IPS-NIHi11 (cell line): ENCODE results near the gene CTSL.

Experiments
- DNase-seq: peaks from one replicate; pipeline ENCODE4 v3.0.0; 2012; ENCODE audit warnings: mixed read lengths, low spot score

CTSL gene

DNA sequence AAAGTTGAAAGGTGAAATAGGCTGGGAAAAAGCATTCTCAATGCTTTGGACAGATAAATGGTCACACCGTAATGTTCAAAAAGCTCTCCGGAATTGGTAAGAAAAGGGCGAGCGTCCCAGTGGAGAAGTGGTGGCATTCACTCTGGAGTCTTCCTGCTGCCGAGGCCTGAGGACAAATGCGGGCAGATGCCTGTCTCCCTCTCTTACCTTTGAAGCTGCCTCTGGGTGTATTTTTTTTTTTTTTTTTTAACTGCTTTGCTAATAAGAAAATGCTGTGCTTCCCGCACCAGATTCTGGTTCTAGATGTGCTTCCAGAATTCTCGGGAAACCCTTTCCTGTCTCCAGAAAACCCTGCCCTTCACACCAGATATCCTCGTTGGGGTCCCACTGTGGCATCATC is 24.4 kb upstream of the CTSL start:
- DNase-seq, result no peak

DNA sequence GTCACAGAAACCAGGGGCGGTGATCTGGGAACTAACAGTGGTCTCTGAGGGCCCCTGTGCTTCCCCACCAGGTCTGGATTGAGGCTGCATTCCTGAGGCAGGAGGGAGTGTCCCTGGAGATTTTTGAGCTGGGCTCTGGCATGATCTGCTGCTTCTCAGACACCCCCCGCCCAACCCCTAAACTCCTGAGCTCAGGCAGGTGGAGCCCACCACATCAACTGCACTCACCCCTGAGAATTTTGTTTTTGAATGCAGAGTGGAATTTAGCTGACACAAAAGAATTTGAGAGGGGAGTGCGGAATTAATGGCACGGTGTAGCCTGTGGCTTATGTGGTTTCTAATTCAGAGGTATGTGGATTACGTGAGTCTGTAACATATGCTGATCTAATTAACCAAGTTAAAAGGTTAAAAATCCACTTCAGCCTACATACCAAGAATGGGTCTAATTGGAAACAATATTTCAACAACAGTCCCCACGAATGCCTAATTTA is 23.9 kb upstream of the CTSL start:
- no peak for DNase-seq

DNA sequence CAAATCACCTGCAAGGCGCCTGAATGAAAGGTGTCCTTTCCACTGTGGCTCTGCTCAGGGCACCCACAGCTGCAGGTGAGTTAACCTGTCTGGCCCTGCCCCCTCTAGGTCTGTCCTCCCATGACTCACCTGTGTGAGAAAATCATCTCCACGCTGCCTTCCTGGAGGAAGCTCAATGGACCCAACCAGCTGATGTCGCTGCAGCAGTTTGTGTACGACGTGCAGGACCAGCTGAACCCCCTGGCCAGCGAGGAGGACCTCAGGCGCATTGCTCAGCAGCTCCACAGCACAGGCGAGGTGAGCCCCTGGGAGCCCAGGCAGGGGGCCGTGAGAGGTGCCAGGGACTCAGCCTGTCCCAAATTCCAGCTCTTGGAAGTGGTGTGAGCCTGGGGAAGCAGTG is 23.0 kb upstream of the CTSL start:
- no peak for DNase-seq

DNA sequence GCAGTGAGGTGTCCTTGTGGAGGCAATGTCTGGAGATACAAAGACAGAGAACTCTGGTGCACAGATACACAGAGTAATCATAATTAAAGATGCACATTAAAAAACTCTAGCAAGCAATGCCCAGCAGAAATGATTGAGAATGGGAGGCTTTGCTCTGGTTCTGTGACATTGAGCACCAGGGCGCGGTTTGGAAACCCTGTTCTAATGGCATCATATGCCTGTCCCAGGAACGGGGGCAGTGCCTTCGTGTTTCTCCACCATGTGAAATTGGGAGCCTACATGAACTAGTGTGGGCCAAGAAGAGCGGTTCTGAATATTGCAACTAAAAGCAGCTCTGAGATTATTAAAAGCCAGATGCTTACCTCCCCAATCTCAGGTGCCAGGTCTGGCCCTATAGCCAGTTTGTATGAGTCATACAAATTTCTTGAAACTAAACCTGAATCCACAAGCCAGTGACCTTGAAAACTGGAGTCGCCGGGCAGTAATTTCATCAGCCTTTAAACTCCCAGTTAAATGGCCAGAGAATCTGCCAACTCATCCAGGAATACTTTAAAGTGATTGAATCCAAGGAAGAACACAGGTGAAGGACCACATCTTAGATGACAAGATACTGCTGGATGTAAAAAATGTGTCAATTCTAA is 22.2 kb upstream of the CTSL start:
- DNase-seq, result no peak

DNA sequence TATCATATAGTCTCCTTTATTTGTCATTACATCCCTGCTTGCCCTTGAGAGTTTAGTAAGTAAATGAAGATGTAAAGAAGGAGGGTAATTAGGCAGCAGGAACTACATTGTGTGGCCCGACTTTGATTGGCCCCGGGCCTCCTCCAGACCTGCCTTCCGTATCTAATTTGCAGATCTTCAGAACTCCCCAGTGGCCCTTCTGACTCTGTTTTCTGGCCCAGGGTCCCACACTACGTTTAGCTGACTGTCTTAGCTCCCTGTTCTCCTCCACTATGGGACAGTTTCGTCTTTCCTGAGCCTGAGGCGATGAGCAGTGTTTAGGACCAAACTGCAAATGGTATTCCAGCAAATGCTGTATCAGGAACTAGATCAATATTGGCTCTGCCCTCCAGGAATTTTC is 21.6 kb upstream of the CTSL start:
- no peak for DNase-seq

DNA sequence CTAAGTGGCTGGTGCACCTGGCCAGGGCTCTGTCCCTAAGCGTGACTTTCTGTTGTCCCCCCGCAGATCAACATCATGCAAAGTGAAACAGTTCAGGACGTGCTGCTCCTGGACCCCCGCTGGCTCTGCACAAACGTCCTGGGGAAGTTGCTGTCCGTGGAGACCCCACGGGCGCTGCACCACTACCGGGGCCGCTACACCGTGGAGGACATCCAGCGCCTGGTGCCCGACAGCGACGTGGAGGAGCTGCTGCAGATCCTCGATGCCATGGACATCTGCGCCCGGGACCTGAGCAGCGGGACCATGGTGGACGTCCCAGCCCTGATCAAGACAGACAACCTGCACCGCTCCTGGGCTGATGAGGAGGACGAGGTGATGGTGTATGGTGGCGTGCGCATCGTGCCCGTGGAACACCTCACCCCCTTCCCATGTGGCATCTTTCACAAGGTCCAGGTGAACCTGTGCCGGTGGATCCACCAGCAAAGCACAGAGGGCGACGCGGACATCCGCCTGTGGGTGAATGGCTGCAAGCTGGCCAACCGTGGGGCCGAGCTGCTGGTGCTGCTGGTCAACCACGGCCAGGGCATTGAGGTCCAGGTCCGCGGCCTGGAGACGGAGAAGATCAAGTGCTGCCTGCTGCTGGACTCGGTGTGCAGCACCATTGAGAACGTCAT is 19.7 kb upstream of the CTSL start:
- no peak for DNase-seq

DNA sequence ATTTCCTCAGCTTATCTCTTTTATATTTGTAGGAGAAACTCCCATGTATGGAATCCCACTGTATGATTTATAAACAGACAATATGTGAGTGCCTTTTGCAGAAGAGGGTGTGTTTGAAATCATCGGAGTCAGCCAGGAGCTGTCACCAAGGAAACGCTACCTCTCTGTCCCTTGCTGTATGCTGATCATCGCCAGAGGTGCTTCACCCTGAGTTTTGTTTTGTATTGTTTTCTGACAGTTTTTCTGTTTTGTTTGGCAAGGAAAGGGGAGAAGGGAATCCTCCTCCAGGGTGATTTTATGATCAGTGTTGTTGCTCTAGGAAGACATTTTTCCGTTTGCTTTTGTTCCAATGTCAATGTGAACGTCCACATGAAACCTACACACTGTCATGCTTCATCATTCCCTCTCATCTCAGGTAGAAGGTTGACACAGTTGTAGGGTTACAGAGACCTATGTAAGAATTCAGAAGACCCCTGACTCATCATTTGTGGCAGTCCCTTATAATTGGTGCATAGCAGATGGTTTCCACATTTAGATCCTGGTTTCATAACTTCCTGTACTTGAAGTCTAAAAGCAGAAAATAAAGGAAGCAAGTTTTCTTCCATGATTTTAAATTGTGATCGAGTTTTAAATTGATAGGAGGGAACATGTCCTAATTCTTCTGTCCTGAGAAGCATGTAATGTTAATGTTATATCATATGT is 18.0 kb upstream of the CTSL start:
- DNase-seq, result no peak

DNA sequence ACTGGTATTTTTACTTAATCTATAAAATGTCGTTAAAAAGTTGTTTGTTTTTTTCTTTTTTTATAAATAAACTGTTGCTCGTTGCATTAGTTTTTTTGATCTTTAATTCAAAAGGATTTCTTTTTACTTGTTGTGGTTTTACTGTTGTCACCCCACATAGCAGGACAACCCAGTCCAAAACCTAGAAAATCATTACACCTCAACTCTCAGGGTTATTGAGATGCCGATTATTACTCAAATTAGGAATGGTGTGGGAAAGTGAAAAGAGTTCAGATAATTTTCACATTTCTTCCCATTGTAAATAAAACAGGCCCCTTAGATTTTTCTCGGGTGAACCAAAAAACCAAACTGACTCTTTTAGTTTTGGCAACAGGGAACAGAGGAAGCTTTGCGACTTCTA is 17.4 kb upstream of the CTSL start:
- DNase-seq, result no peak

DNA sequence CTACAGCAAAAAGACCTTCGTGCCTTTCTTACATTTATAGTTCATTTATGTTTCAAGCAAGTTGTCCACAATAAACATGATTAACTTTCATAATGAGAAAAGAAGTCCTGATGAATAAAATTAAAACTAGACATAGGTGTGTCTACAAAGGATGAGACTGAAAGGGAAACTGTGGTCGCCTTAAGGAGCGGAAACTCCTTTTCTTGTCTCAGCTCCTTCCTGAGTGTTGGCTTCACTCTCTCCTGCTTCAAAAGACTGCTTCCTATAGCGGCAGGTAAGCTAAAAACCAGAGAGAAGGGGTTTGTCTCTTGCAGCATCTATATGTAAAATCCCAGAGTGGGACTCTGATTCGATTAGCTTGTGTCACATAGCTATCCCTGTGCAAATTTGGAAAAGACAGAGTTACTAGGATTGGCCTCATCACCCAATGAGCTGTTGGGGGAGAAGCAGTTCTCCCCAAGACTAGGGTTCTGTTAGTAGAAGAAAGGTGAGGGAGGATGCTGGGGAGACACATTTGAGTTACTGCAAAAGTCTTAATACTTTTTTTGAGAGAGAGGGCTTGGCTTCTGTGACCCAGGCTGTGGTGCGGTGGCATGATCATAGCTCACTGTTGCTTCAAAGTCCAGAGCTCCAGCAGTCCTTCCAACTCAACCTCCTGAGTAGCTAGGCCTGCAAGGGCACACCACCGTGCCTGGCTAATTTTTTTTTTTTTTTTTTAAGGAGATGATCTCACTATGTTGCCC is 16.8 kb upstream of the CTSL start:
- DNase-seq, result no peak

DNA sequence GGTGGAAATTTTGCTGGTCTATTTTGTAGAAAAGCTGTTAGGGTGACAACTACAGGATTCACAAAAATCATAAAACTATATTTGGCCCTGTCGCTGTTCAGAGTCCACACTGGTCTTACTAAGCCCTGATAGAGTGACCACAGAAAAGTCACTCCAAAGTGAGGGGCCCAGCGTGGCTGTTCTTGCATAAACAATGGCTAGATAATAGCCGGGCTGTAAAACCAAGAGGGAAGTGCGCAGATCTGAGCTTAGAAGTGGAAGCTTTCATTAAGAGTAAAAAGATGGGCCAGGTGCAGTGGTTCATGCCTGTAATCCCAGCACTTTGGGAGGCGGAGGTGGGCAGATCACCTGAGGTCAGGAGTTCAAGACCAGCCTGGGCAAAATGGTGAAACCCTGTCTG is 15.5 kb upstream of the CTSL start:
- DNase-seq, result no peak

DNA sequence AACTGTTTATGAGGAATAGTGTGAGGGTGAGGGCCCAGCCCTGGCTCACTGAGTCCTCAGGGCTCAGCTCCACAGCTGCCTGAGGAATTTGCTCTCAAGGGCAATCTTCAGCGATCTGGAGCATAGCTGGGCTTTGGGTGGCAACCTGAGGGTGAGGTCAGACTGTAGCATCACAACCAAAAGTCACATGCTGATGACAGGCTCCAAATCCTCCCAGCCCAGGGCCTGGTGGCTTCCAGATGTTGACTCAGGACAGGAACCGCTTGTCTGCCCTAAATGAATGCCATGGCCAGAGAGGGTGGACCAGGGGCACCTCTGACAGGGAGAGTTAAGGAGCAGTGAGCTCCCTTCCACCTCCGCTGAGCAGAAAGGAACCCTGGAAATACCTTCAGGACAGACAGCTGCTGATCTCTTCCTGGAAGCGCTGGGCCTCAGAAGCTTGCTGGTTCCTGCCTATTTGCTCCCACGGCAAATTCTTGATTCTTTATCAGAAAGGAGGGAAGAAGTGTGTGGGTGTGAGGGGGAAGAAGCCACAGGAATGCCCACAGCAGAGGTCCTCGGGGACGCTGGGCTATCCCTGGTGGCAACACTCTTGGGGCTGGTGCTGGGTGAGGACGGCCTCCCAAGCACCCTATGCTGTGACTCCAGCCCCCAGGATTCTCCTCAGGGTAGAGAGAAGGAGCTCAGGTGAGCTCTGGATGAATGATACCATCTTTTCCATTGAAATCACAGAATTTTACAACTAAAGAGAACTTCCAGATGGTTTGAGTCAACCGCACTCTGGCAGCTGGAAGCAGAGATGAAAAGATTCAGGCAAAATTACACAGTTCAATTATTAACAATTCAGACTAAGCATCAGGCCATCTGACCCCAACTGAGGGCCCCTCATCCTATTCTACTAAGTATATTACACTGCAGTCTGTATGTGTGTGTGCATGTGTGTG is 13.8 kb upstream of the CTSL start:
- DNase-seq, result no peak

DNA sequence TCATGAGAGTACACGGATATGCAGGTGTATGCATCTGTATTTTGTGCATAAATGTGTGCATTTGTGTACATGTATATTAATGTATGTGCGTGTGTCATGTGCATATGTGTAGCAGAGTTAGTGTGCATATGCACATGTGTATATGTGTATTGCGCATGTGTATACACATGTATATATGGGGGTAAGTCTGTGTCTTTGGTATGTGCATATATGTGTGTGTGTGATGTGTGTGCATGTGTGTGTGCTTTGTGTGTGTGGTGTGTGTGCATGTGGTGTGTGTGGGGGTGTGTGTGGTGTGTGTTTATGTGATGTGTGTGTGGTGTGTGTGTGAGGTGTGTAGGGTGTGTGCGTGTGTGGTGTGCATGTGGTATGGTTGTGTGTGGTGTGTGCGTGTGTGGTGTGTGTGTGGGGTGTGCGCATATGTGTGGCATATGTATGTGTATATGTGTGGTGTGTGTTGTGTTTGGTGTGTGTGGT is 13.1 kb upstream of the CTSL start:
- no peak for DNase-seq

DNA sequence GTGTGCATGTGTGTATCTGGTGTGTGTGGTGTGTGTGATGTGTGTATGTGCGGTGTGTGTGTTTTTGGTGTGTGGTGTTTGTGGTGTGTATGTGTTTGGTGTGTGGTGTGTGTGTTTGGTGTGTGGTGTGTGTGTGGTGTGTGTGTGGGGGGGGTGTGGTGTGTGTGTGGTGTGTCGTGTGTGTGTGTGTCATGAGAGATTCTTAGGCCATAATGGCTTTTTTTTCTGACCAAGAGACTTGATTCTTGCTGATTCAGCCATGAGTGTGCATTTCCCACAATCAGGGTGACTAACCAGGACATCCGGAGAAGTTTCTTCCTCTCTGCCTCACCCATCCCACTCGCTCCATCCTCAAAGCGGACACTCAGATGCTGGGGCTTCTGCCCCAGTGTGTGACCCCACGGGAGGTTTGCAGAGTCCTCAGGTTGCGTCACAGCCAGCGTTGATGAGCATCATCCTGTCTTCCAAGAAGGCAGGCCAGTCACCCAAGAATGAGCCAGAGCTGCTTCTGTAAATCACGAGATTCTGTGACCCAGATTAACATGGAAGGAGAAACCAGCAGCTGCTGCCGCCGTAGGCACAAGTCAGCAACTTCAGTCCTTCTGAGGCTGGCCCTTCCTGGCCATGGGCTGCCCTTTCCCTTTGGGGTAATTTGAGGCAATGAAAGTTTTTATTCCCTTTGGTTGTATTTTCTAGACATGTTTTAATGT is 12.5 kb upstream of the CTSL start:
- DNase-seq, result no peak

DNA sequence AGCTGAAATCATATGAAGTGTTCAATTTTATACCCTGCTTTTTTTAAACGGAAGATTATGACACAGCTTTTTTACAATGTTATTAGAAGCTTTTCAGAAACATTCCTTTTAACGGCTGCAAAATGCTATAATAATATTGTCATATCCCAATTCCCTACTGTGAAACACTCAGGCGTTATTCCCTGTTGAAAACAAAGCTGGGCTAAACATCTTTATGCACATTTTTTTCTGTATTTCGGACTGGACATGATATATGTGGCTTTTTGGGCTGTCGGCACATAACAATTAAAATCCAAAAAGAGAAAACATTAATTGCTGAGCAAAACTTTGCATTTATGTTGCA is 12.0 kb upstream of the CTSL start:
- DNase-seq, result no peak

DNA sequence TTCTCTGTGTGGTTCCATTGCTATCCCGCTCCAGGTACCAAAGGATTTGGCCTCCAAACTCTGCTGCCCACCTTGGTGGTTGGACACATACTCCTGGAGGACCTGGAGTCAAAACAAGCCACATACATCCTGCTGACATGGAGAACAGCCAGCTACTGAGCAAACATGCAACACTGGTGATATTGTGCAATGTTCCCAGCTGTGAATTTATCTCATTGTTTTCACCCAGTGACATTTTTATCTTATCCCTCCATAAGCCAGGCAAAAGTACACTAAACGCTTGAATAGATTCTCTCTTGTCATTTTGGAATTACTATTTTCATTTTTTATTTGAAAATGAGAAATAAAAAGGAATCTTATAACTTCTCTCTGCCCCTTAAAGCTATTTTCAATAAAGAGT is 11.1 kb upstream of the CTSL start:
- no peak for DNase-seq

DNA sequence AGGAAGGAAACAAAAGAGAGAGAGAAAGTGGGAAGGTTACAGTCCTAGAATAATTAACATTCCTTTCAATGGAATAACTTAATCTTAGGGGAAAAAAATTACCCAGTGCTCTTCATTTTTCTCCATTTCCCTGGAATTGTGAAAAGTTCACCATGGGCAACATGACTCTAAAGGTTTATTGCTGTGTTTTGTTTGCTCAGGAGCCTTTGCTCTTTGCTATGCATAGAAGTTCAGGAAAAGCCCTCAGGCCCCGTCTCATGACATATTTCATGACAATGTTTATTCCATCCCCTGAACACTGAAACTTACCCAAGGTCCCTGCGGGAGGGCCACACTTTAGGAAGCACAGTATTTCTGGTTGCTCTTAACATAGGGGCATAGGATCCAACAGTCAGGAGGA is 9.8 kb upstream of the CTSL start:
- DNase-seq, result no peak

DNA sequence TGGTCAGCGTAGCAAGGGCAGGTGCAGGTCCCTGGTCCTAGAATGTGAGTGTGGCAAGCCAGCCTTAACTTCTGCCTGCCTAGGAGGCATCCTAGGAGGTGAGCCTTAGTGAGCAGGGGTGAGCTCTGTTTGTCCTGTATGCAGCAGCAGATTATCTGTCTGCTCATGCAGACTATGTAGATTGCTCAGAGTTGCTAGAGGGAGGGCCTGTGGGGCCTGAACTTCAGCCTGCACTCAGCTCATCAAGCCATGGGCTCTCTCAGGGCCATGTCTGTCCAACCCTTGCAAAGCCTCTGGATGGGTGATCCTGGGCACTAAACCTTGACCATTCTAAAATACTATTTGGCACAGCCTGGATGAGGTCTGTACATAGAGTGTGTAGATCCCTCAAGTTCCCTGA is 8.5 kb upstream of the CTSL start:
- no peak for DNase-seq

DNA sequence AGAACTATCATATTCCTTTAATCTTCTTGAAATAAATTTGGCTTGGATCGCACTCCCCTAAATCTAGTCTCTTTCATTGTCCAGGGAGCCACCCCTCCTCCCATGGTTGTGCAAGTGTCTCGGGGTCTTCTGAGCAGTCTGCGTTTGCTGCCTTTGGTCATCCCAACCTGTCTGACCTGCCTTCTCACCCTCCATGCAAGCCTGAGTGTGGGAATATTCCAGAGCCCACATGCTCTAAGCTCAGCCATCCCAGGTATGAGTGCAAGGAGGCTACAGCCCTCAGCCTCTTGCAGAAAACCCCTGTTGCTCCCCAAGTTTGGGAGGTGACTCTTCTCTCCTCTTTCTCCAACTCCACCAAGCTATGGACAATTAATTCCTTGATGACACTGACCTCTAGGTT is 7.7 kb upstream of the CTSL start:
- DNase-seq, result no peak

DNA sequence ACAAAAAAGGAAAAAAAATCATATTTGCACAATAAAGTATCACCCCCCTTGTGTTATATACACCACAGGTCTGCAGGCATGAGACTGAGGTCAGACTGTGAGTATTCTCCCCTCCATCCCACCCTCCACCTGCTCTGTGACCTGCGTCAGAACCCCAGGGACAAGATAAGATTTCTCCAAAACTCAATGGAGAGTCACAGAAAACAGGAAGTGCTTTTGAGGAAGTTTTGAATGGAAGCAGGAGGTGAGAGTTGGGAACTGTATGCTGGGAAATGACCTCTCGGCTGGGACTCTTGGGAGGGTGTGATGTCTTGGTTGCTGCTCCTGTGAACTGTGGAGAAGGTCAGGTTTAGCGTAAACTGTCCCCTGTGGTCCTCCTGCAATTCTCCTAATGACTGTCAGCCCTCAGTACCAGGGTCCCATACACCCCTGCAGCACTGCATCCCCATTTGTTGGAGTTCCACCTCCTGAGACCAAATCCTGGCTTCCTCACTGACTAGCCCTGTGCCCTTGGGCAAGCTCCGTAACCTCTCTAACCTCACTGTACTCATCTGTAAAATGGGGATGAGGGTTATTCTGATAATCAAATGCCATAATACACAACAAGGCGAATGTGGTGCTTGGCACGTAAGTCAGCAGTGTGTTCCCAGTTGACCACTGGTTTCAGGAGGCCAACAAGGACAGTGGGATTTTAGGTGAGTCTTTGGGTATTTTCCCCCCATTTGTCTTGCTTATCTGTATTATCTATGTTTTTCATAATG is 6.9 kb upstream of the CTSL start:
- DNase-seq, result no peak

DNA sequence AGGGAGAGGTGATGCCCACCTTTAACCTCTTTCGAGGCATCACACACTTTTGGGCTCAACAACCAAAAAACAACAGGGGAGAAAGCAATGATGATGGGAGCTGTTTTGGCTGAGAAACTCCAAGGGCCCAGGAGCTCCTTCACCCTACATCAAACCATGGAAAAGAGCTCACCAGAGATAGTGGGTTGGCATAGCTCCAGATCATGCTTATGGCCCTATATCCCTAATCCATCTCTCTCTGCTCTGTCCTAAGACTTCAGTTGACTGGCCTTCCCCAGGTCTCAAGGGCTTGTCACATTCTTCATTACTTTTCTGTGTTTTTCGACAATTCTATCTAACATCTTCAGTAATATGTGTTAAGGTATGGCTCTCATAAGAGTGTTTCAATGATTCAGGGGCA is 5.7 kb upstream of the CTSL start:
- DNase-seq, result no peak
